Mesothelial cell of epicardium (in vitro differentiated cells): ENCODE measurements around the gene CNTF. TPM values are rescaled to one million over a fixed set of nuclear protein-coding genes. Genes with fewer than 3 reads are reported as not detected.

Experiments
- DNase-seq, 2 experiments: peaks; one replicate each; pipeline ENCODE4 v3.0.0; 2021; ENCODE audit warnings: low spot score in 2 of 2; ENCODE audit not compliant: unreplicated experiment in 2 of 2
- H3K27ac Mint-ChIP-seq: 2 replicates; pipeline ENCODE4 v1.8.0; 2021; ENCODE audit warnings: mixed read lengths
- H3K27me3 Mint-ChIP-seq: 2 replicates; pipeline ENCODE4 v1.8.0; 2021; ENCODE audit warnings: low read depth, mixed read lengths
- H3K36me3 Mint-ChIP-seq: 2 replicates; pipeline ENCODE4 v1.8.0; 2021; ENCODE audit warnings: mixed read lengths
- H3K4me1 Mint-ChIP-seq: 2 replicates; pipeline ENCODE4 v1.8.0; 2021; ENCODE audit warnings: mixed read lengths
- H3K4me3 Mint-ChIP-seq: 2 replicates; pipeline ENCODE4 v1.8.0; 2021; ENCODE audit warnings: mild to moderate bottlenecking, moderate library complexity, mixed read lengths
- H3K9me3 Mint-ChIP-seq: 2 replicates; pipeline ENCODE4 v1.8.0; 2021; ENCODE audit warnings: mixed read lengths
- CTCF ChIP-seq: fragments of 200-600 bp; sonication (generic); IDR thresholded peaks from one replicate; pipeline ENCODE4 v1.5.0; 2021; ENCODE audit warnings: antibody characterized with exemption; ENCODE audit not compliant: unreplicated experiment
- total RNA-seq: library from RNA; stranded (reverse); gene quantifications from 3 replicates; pipeline ENCODE4 v1.2.1, GENCODE V29; 2021

CNTF gene
- total RNA-seq, 1 donor from 2014 or later: 2.7 TPM

DNA sequence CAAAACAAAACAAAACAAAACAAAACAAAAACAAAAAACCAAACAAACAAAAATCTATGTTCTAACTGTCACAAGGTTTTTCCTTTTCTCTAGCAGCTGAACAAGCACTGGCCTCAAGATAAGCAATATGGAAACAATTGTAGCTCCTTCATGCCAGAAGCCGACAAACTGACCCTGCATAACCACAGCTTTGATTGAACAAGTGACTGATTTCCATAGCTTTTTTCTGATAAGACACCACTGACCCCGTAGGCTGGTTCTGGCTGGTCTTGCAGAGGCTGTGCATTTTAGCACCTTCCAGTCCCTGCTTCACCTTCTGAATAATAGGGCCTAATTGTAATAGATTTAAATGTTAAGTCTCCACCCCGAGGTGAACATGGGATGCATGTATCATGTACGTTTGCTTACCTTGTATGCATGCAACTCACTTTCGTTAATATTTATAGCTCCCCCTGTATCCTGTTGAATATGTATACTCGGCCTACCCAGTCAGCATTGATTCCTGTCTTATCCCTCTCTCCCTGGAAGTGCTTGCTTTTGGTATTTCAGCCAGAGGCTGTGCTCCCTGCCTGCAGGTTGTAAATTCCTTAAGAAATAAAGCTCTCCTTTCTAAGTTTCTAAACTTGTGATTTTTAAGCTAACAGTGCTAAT, 49.6 kb downstream of the CNTF start:
- Mint-ChIP-seq H3K4me1 (no peaks in the 10 kb centered on the region), H3K9me3 (no peaks in the 10 kb centered on the region), H3K36me3 (no peaks in the 10 kb centered on the region), H3K4me3 (no peak overlapping the region), H3K27ac (no peak overlapping the region), H3K27me3 (peaks cover 3% of the 10 kb centered on the region)
- TF ChIP-seq CTCF: no peak
- DNase-seq: no peak

GRCh38 chr11:58674609-58675008, 52.1 kb downstream of the CNTF start:
- no peaks in the 10 kb centered on the region for H3K36me3 Mint-ChIP-seq
- DNase-seq: no peak
- TF ChIP-seq CTCF: no peak
- H3K4me3 Mint-ChIP-seq: no peak overlapping the region
- no peak overlapping the region for H3K27ac Mint-ChIP-seq
- H3K27me3 Mint-ChIP-seq: peaks cover 3% of the 10 kb centered on the region
- peaks cover 12% of the 10 kb centered on the region for H3K9me3 Mint-ChIP-seq
- no peaks in the 10 kb centered on the region for H3K4me1 Mint-ChIP-seq

Other genes starting within 250 kb of the CNTF start
- not detected in 3 replicates for gene OR5B3, start 215.8 kb upstream of the CNTF start, total RNA-seq
- gene OR5B2, start 194.5 kb upstream of the CNTF start, total RNA-seq: not detected in 3 replicates
- not detected in 3 replicates for gene OR5B12, start 180.4 kb upstream of the CNTF start, total RNA-seq
- gene OR5B21, start 114.6 kb upstream of the CNTF start, total RNA-seq: not detected in 3 replicates
- 5.1 to 6.2 TPM (median 5.8 TPM) in 3 replicates for gene LPXN, start 46.8 kb upstream of the CNTF start, total RNA-seq
- gene ZFP91, start 43.6 kb upstream of the CNTF start, total RNA-seq: 39.6 to 41.0 TPM (median 39.7 TPM) in 3 replicates
- not detected in 3 replicates for gene GLYAT, start 109.3 kb downstream of the CNTF start, total RNA-seq
- gene GLYATL2, start 222.0 kb downstream of the CNTF start, total RNA-seq: not detected in 3 replicates